Kidney epithelial cell (primary cell): ENCODE results near the gene NAT8. TPM values are rescaled to one million over a fixed set of nuclear protein-coding genes. Genes with fewer than 3 reads are reported as not detected.
"Not testable (repeated sequence)": the region's sequence is repeated elsewhere in the genome, so short reads cannot be mapped to it uniquely, and the experiment has no call there.

ENCODE experiments used
- DNase-seq: peaks from one replicate; pipeline ENCODE4 v3.0.0-alpha.2; 2010; ENCODE audit warnings: low read depth
- H3K27me3 ChIP-seq: 2 replicates; pipeline ENCODE4 v1.6.0; 2011; ENCODE audit warnings: low read length; ENCODE audit not compliant: control insufficient read depth, insufficient read depth
- H3K36me3 ChIP-seq: 2 replicates; pipeline ENCODE4 v1.5.1; 2011; ENCODE audit warnings: low read length; ENCODE audit not compliant: control insufficient read depth, insufficient read depth
- H3K4me3 ChIP-seq: 2 replicates; pipeline ENCODE4 v1.5.1; 2011; ENCODE audit warnings: low read depth, mild to moderate bottlenecking, control low read depth, low read length
- total RNA-seq: library from RNA; depleted of rRNA; stranded (reverse); fragments of >200 nt; gene quantifications from 2 replicates; pipeline ENCODE4 v1.2.3, GENCODE V29; 2015
- TF ChIP-seq, protein P1 (sequence below): IDR thresholded peaks from 2 replicates; pipeline ENCODE4 v1.5.1; 2011; ENCODE audit warnings: mild to moderate bottlenecking, moderate library complexity, low read length, control low read depth, inconsistent platforms; ENCODE audit not compliant: insufficient read depth, poor library complexity, severe bottlenecking

The NAT8 gene
- total RNA-seq, 1 donor from 2014 or later = not detected

GRCh38 chr2:73630662-73631266, 11.5 kb downstream of the NAT8 start:
- TF ChIP-seq, protein P1, sequence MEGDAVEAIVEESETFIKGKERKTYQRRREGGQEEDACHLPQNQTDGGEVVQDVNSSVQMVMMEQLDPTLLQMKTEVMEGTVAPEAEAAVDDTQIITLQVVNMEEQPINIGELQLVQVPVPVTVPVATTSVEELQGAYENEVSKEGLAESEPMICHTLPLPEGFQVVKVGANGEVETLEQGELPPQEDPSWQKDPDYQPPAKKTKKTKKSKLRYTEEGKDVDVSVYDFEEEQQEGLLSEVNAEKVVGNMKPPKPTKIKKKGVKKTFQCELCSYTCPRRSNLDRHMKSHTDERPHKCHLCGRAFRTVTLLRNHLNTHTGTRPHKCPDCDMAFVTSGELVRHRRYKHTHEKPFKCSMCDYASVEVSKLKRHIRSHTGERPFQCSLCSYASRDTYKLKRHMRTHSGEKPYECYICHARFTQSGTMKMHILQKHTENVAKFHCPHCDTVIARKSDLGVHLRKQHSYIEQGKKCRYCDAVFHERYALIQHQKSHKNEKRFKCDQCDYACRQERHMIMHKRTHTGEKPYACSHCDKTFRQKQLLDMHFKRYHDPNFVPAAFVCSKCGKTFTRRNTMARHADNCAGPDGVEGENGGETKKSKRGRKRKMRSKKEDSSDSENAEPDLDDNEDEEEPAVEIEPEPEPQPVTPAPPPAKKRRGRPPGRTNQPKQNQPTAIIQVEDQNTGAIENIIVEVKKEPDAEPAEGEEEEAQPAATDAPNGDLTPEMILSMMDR = peak; percentile 49
- H3K4me3 ChIP-seq, H3K27me3 ChIP-seq, DNase-seq, H3K36me3 ChIP-seq: not testable (repeated sequence)

DNA sequence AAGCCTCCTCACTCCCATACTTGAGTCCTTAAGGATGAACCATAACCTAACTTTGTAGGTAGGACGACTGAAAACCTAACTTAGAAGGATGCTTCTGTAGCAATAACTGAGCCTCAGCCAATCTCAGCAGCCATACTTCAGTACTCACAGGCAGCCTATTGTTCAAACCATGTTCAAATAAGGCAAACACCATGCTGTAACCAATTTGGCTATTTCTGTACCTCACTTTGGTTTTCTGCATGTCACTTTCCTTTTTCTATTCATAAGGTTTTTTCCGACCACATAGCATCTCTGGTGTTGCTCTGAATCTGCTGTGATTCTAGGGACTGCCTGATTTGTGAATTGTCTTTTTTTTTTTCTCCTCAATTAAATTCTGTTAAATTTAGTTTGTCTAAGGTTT, 13.7 kb downstream of the NAT8 start:
- not testable (repeated sequence) for DNase-seq, H3K4me3 ChIP-seq, H3K27me3 ChIP-seq, H3K36me3 ChIP-seq

GRCh38 chr2:73626237-73626636, 16.0 kb downstream of the NAT8 start:
- H3K36me3 ChIP-seq, H3K27me3 ChIP-seq, H3K4me3 ChIP-seq, DNase-seq: not testable (repeated sequence)

GRCh38 chr2:73624625-73625024, 17.6 kb downstream of the NAT8 start:
- H3K36me3 ChIP-seq, H3K4me3 ChIP-seq: not testable (repeated sequence)

DNA sequence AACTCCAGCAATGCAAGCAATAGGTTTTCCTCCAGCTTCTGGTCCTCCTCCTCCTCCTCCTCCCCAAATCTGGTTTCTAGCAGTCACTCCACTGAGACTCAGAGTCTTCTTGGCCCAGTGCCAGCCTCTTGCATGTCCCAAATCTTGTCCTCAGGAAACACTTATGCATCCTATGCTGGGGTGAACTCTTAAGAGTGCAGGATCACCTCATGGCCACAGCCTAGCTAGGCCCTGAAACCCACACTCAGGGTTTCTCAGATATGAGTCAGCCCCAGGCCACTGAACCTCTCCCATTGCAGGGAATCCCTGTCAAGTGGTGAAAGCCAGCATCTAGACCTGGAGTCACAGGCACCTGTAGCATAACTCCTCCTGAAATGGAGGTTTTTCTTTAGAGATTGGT, 18.2 kb downstream of the NAT8 start:
- H3K27me3 ChIP-seq, H3K36me3 ChIP-seq, DNase-seq, H3K4me3 ChIP-seq: not testable (repeated sequence)

More at GRCh38 chr2:73624625-73625024, 17.6 kb downstream of the NAT8 start:
- not testable (repeated sequence) for DNase-seq, H3K27me3 ChIP-seq

GRCh38 chr2:73619925-73620324, 22.3 kb downstream of the NAT8 start:
- DNase-seq, H3K27me3 ChIP-seq, H3K4me3 ChIP-seq, H3K36me3 ChIP-seq: not testable (repeated sequence)
- TF ChIP-seq, protein P1 = peak; percentile 19

DNA sequence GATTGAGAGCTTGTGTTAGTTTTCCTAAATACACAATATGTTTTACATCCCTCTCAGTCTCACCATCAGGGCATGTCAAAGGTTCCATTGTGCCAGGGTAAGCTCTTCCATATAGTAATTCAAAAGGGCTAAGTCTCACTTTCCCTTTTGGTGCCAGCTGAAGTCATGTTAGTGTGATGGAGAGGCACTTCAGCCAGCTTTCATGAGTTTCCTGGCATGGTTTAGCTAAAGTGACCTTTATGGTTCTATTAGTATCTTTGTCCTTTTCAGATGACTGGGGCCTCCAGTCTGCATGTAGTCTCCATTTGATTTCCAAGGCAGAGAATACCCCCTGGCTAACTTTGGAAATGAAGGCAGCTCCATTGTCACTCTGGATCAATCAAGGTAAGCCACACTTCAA, 27.2 kb downstream of the NAT8 start:
- TF ChIP-seq, protein P1 = no peak
- H3K36me3 ChIP-seq = no peaks in the 10 kb centered on the region
- no peaks in the 10 kb centered on the region for H3K27me3 ChIP-seq
- no peak overlapping the region for H3K4me3 ChIP-seq
- no peak for DNase-seq

DNA sequence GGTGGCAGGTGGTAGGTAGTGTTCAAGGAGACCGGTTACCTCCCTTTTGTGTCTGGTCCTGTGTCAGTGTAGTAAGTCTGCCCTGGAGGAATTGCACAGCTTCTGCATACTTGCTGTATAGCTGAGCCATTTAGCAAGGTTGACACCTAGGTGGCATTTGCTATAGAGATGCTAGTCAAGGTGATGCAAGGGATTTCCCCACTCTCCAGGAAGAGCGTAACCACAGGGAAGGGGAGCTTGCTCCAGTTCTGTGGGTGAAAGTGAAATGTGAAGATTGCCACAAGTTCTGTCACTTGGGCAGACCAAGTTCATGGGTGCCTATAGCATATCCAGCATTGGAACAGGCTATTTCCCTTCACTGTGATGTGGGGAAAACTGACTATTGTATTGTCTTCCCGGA, 28.1 kb downstream of the NAT8 start:
- TF ChIP-seq, protein P1 = no peak
- no peak for DNase-seq
- Histone ChIP-seq H3K36me3 (no peaks in the 10 kb centered on the region), H3K27me3 (no peaks in the 10 kb centered on the region), H3K4me3 (no peak overlapping the region)
